ENCODE data around the gene CAPRIN1. TPM values are rescaled to one million over a fixed set of nuclear protein-coding genes. Genes with fewer than 3 reads are reported as not detected.

CAPRIN1 gene
- total and polyA plus RNA-seq, 2 of the 8 experiments (the other 6 are each of a cell fraction or from before 2014, with no cell fraction given) = 221 to 317 TPM

- TF ChIP-seq RBBP5 (IDR thresholded peaks at IDR 0.05; ENCODE audit: borderline replicate concordance, low read depth, low read length) = no peak
- no peak for TF ChIP-seq CBX8 (IDR thresholded peaks at IDR 0.05; ENCODE audit: borderline replicate concordance, low read depth, low read length)
- TF ChIP-seq SAP30 (IDR thresholded peaks at IDR 0.05; ENCODE audit: insufficient read depth, insufficient replicate concordance, low read length) = no peak
- no peak for TF ChIP-seq CHD2 (IDR thresholded peaks at IDR 0.05; ENCODE audit: low read length)
These were observed 33.1 kb downstream of the CAPRIN1 start (continued) for GRCh38 chr11:34084637-34085036.
